ENCODE measurements around the gene ISYNA1. TPM values are rescaled to one million over a fixed set of nuclear protein-coding genes. Genes with fewer than 3 reads are reported as not detected.

The ISYNA1 gene
- total and polyA plus RNA-seq, 2 donors (not counting 3 experiments of a cell fraction or from before 2014, with no cell fraction given): 69.0 to 70.2 TPM

DNA sequence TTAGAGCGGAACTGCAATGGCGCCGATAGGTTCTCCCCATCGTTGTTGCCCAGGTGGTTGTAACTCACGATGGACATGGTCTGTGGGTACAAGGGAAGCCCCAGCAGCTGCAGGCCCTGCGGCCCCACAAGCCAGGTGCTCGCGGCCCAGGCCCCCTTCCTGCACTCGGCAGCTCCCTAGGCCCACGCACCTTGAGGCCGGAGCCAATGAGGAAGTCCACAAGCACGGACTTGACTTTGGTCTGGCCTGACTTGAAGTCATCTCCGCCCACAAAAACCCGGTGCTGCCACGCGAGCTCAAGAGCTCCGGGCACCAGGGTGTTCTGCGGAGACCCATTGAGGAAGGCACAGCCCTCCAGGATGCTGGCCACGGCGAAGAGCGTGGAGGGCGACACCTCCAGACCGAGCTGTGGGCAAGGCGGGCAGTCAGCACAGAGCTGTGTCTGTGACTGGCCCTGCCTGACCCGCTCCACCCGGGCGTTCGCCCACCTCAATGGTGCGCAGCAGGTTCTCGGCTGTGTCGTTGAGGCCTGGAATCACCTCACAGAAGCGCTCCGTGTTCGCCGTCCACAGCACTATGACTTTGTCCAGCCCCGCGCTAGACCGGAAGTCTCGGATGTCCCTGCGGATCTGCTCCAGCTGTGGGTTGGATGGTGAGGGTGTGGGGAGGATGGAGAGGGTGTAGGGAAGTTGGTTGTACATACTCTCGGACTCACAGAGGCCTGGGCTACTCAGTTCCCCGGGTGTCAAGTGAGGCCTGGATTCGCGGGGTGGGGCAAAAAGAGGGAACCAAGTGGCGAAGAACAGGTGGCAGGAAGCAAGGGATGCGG is 1.9 kb downstream of the ISYNA1 start:
- Histone ChIP-seq H3K79me2 (ENCODE audit: control insufficient read depth, insufficient read depth, low read length) (no peaks in the 10 kb centered on the region), H3K4me3 (replicated peaks in 1 of 3; ENCODE audit: insufficient read depth in 1 of 3, low read depth in 1 of 3, low read length in 3 of 3) (peak overlapping the region in 1 of 3 experiments; percentile 75), H2AFZ (ENCODE audit: low read depth, low read length) (no peak overlapping the region), H3K4me1 (ENCODE audit: control insufficient read depth, extremely low read depth, insufficient read depth, low read length) (peaks cover 14% of the 10 kb centered on the region), H3K9me3 (replicated peaks; ENCODE audit: control insufficient read depth, insufficient read depth, low read length) (no peaks in the 10 kb centered on the region), H3K9ac (replicated peaks; ENCODE audit: extremely low read depth, insufficient read depth, low read length) (no peak overlapping the region), H3K36me3 (ENCODE audit: control insufficient read depth in 2 of 2, extremely low read depth in 1 of 2, insufficient read depth in 2 of 2, low read length in 2 of 2) (peaks cover 0 to 2% of the 10 kb centered on the region in 2 experiments), H4K20me1 (replicated peaks; ENCODE audit: control insufficient read depth, extremely low read depth, insufficient read depth, low read length) (no peaks in the 10 kb centered on the region), H3K9me1 (replicated peaks; ENCODE audit: control insufficient read depth, extremely low read depth, insufficient read depth, low read length) (no peaks in the 10 kb centered on the region), H3K27ac (ENCODE audit: insufficient read depth, low read depth, low read length) (no peak overlapping the region), H3K4me2 (ENCODE audit: insufficient read depth, low read length) (no peak overlapping the region), H3K27me3 (ENCODE audit: control insufficient read depth in 2 of 2, insufficient read depth in 2 of 2, low read length in 2 of 2) (no peaks in the 10 kb centered on the region)
- FAIRE-seq (no peak), DNase-seq (ENCODE audit: low read depth, low spot score) (no peak)
- dilution Hi-C loops (cut with MboI; ENCODE audit: extremely low pct_ligation_motif_present, low sequenced_read_pairs): no loop called here
- ChIA-PET POLR2A (no interaction called here), CTCF (no interaction called here)
- BruUV-seq (replicated peaks): no TSS peak
- intact Hi-C loops (cut with micrococcal nuclease): no loop called here
- no peak for TF ChIP-seq POLR2AphosphoS5 (IDR thresholded peaks at IDR 0.05; ENCODE audit: insufficient read depth, low read depth, low read length)
- TF ChIP-seq GATA2 (IDR thresholded peaks at IDR 0.05; ENCODE audit: insufficient read depth, insufficient read length, low read depth, low read length): no peak
- TF ChIP-seq, protein P1, sequence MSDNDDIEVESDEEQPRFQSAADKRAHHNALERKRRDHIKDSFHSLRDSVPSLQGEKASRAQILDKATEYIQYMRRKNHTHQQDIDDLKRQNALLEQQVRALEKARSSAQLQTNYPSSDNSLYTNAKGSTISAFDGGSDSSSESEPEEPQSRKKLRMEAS (IDR thresholded peaks at IDR 0.05; ENCODE audit: insufficient read depth, insufficient read length): no peak
- TF ChIP-seq JUN (IDR thresholded peaks at IDR 0.05; ENCODE audit: borderline replicate concordance, insufficient read depth, insufficient read length, low read depth): no peak
- TF ChIP-seq FOS (IDR thresholded peaks at IDR 0.05; ENCODE audit: borderline replicate concordance, insufficient read depth, low read length): no peak
- TF ChIP-seq POLR2A (IDR thresholded peaks at IDR 0.05; ENCODE audit: low read depth, low read length): no peak
- no peak for TF ChIP-seq MYC (IDR thresholded peaks at IDR 0.05; ENCODE audit: low read depth, low read length)
- TF ChIP-seq EZH2 (IDR thresholded peaks at IDR 0.05; ENCODE audit: borderline replicate concordance, low read depth, low read length, severe bottlenecking): no peak
- TF ChIP-seq, protein P2, sequence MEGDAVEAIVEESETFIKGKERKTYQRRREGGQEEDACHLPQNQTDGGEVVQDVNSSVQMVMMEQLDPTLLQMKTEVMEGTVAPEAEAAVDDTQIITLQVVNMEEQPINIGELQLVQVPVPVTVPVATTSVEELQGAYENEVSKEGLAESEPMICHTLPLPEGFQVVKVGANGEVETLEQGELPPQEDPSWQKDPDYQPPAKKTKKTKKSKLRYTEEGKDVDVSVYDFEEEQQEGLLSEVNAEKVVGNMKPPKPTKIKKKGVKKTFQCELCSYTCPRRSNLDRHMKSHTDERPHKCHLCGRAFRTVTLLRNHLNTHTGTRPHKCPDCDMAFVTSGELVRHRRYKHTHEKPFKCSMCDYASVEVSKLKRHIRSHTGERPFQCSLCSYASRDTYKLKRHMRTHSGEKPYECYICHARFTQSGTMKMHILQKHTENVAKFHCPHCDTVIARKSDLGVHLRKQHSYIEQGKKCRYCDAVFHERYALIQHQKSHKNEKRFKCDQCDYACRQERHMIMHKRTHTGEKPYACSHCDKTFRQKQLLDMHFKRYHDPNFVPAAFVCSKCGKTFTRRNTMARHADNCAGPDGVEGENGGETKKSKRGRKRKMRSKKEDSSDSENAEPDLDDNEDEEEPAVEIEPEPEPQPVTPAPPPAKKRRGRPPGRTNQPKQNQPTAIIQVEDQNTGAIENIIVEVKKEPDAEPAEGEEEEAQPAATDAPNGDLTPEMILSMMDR (IDR thresholded peaks at IDR 0.05; ENCODE audit: extremely low read depth in 1 of 2, insufficient read depth in 1 of 2, low read depth in 1 of 2, low read length in 2 of 2): no peak
